ENCODE data around the gene KLHL28. TPM values are rescaled to one million over a fixed set of nuclear protein-coding genes. Genes with fewer than 3 reads are reported as not detected.

Gene KLHL28
- total RNA-seq, 2 donors from 2014 or later, result 6.4 to 8.5 TPM

GRCh38 chr14:44960146-44960545, 1.6 kb downstream of the KLHL28 start:
- Histone ChIP-seq H3K4me1 (peaks cover 0 to 57% of the 10 kb centered on the region in 2 donors), H3K4me3 (peak overlapping the region in 1 of 2 donors; percentile 87)
- no peak for TF ChIP-seq CTCF (IDR thresholded peaks at IDR 0.05)

DNA sequence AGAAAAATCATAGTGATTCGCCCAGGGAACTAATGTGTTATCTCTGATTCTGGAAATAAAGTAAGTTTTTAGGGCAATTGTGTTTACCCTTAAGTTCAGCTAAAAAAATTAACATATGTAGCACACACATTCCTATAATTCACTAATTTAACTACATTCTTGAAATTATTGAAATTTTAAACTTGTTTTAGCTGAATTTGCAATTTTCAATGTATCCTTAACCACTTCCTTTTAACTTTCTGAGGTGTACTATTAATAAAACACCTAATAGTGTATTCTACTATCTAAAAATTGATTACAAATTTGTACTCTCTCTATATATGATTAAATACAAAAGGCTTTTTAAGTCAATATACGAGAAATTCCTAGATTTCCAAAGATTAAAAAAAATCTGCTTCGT, 2.2 kb downstream of the KLHL28 start:
- Histone ChIP-seq H3K36me3 (no peaks in the 10 kb centered on the region), H3K4me1 (peaks cover 0 to 56% of the 10 kb centered on the region in 2 donors), H3K27ac (no peak overlapping the region), H3K9me3 (no peaks in the 10 kb centered on the region), H3K27me3 (no peaks in the 10 kb centered on the region), H3K4me3 (no peak overlapping the region)
- DNase-seq (ENCODE audit: low spot score), result no peak
- no peak for TF ChIP-seq CTCF (IDR thresholded peaks at IDR 0.05)

More at GRCh38 chr14:44960146-44960545, 1.6 kb downstream of the KLHL28 start:
- no peaks in the 10 kb centered on the region for H3K36me3 ChIP-seq
- DNase-seq (ENCODE audit: low spot score), result no peak
- no peaks in the 10 kb centered on the region for H3K9me3 ChIP-seq
- peak overlapping the region in 1 of 2 donors; percentile 86 for H3K27ac ChIP-seq
- no peaks in the 10 kb centered on the region for H3K27me3 ChIP-seq

GRCh38 chr14:44956866-44957265, 4.9 kb downstream of the KLHL28 start:
- H3K4me3 ChIP-seq, result no peak overlapping the region
- no peaks in the 10 kb centered on the region for H3K27me3 ChIP-seq
- no peak for DNase-seq (ENCODE audit: low spot score)
- H3K9me3 ChIP-seq, result no peaks in the 10 kb centered on the region
- peaks cover 0 to 39% of the 10 kb centered on the region in 2 donors for H3K4me1 ChIP-seq
- no peak overlapping the region for H3K27ac ChIP-seq
- TF ChIP-seq CTCF (IDR thresholded peaks at IDR 0.05), result no peak
- H3K36me3 ChIP-seq, result peaks cover 7% of the 10 kb centered on the region

- Histone ChIP-seq H3K27me3 (no peaks in the 10 kb centered on the region), H3K27ac (no peak overlapping the region), H3K4me3 (no peak overlapping the region), H3K4me1 (peaks cover 0 to 40% of the 10 kb centered on the region in 2 donors), H3K36me3 (peaks cover 7% of the 10 kb centered on the region), H3K9me3 (no peaks in the 10 kb centered on the region)
- no peak for DNase-seq (ENCODE audit: low spot score)
- no peak for TF ChIP-seq CTCF (IDR thresholded peaks at IDR 0.05)
Measured at GRCh38 chr14:44955528-44955927, 6.2 kb downstream of the KLHL28 start.

DNA sequence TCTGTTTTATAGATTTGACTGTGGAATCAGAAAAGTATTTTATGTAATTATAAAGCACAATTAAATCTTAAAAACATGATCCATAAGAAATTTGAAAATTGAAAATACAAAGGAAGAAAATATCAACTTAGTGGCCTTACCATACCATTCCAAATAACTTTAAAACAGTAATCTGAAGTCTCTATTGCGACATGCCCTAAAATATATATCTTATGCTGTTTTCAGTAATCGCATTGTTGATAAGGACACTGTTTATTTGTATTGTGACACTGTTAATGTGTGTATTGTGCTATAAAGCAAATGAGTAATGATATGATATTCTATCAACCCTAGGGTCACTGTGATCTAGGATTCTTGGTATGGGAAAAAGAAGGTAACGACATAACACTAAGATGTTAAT, 7.0 kb downstream of the KLHL28 start:
- Histone ChIP-seq H3K4me3 (no peak overlapping the region), H3K27ac (no peak overlapping the region), H3K36me3 (peaks cover 7% of the 10 kb centered on the region), H3K9me3 (no peaks in the 10 kb centered on the region), H3K4me1 (peaks cover 0 to 33% of the 10 kb centered on the region in 2 donors), H3K27me3 (no peaks in the 10 kb centered on the region)
- TF ChIP-seq CTCF (IDR thresholded peaks at IDR 0.05), result no peak
- no peak for DNase-seq (ENCODE audit: low spot score)

DNA sequence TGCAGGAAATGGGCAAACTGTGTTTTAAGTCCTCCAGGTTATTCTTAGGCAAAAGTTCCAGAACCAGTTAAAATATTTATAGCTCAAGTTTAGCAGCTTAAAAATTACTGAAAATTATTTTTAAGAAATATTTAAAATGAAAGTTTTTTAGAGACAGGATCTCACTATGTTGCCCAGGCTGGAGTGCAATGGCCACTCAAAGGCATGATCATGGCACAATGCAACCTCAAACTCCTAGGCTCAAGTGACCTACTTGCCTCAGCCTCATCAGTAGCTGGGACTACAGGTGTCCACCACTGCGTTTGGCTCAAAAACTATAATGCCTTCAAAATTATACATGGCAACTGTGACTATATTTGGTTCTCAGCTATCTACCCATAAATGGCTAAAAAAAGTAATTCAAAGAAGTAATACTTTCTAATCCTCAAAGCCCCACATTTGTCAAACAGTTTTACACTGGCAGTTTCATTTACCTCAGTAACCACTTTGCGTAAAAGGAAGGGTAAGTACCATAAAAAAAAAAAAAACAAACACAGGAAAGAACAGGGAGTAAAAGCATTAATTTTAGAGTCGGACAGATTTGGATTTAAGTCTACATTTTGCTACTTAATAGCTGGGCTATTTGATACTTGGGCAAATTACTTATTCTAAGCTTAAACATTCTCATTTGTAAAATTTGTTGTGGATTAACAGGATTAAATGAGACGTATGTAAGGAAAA, 9.2 kb downstream of the KLHL28 start:
- peaks cover 7% of the 10 kb centered on the region for H3K36me3 ChIP-seq
- no peak for TF ChIP-seq CTCF (IDR thresholded peaks at IDR 0.05)
- H3K27me3 ChIP-seq, result no peaks in the 10 kb centered on the region

More for the DNA sequence above, 9.2 kb downstream of the KLHL28 start:
- DNase-seq (ENCODE audit: low spot score), result no peak
- H3K4me3 ChIP-seq, result no peak overlapping the region
- H3K4me1 ChIP-seq, result peaks cover 0 to 16% of the 10 kb centered on the region in 2 donors
- no peaks in the 10 kb centered on the region for H3K9me3 ChIP-seq
- no peak overlapping the region for H3K27ac ChIP-seq
